Neutrophil (primary cell): ENCODE results near the gene KYNU.

Experiments used
- H3K27ac ChIP-seq: fragments of 200-600 bp; sonication (generic); 2 replicates; pipeline ENCODE4 v1.5.1; 2016; ENCODE audit warnings: mild to moderate bottlenecking, moderate library complexity
- H3K27me3 ChIP-seq: fragments of 200-600 bp; sonication (generic); 2 replicates; pipeline ENCODE4 v1.6.0; 2016; ENCODE audit warnings: mild to moderate bottlenecking
- H3K36me3 ChIP-seq: fragments of 200-600 bp; sonication (generic); 2 replicates; pipeline ENCODE4 v1.5.1; 2017
- H3K4me1 ChIP-seq, 2 experiments: fragments of 200-600 bp in 1 of 2; sonication (generic) in 1 of 2; 1 replicate in 1 of 2; 2 replicates in 1 of 2; pipeline versions ENCODE4 v1.5.1 to v1.6.1; 2013 to 2016; ENCODE audit warnings: low read depth in 1 of 2, low read length in 1 of 2, mild to moderate bottlenecking in 1 of 2, moderate library complexity in 1 of 2; ENCODE audit not compliant: control insufficient read depth in 1 of 2, insufficient read depth in 1 of 2
- H3K4me3 ChIP-seq, 2 experiments: fragments of 200-600 bp in 1 of 2; sonication (generic) in 1 of 2; 1 replicate in 1 of 2; 2 replicates in 1 of 2; pipeline ENCODE4 v1.5.1; 2013 to 2016; ENCODE audit warnings: low read depth in 1 of 2, low read length in 1 of 2, mild to moderate bottlenecking in 1 of 2, moderate library complexity in 1 of 2
- H3K9me3 ChIP-seq: fragments of 200-600 bp; sonication (generic); 2 replicates; pipeline ENCODE4 v1.5.1; 2016
- TF ChIP-seq, protein P1 (sequence below): fragments of 200-600 bp; sonication (generic); IDR thresholded peaks from 2 replicates; pipeline ENCODE4 v1.5.1; 2016; ENCODE audit warnings: antibody characterized with exemption

The KYNU gene

DNA sequence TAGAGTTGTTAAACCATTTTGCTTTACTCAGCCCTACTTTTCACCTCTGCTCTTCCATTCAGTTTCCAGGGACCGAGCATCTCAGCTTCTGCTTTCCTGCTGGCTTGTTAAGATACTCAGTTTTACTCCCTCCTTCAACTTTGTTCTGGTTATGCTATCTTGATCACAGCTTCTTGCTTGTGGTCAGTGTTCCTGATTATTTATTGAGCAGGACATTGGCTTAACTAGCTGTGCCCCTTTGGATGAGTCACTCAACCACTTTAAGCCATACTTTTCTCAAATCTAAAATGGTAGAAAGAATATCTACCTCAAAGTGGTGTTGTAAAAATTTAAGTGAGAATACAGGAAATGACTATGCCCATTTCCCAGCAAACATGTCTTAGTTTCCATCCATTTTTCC lies 124.0 kb downstream of the KYNU start:
- Histone ChIP-seq H3K27me3 (peaks cover 6% of the 10 kb centered on the region), H3K9me3 (no peaks in the 10 kb centered on the region), H3K4me3 (no peak overlapping the region), H3K36me3 (no peaks in the 10 kb centered on the region), H3K27ac (no peak overlapping the region), H3K4me1 (no peaks in the 10 kb centered on the region)
- TF ChIP-seq, protein P1, sequence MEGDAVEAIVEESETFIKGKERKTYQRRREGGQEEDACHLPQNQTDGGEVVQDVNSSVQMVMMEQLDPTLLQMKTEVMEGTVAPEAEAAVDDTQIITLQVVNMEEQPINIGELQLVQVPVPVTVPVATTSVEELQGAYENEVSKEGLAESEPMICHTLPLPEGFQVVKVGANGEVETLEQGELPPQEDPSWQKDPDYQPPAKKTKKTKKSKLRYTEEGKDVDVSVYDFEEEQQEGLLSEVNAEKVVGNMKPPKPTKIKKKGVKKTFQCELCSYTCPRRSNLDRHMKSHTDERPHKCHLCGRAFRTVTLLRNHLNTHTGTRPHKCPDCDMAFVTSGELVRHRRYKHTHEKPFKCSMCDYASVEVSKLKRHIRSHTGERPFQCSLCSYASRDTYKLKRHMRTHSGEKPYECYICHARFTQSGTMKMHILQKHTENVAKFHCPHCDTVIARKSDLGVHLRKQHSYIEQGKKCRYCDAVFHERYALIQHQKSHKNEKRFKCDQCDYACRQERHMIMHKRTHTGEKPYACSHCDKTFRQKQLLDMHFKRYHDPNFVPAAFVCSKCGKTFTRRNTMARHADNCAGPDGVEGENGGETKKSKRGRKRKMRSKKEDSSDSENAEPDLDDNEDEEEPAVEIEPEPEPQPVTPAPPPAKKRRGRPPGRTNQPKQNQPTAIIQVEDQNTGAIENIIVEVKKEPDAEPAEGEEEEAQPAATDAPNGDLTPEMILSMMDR: no peak

DNA sequence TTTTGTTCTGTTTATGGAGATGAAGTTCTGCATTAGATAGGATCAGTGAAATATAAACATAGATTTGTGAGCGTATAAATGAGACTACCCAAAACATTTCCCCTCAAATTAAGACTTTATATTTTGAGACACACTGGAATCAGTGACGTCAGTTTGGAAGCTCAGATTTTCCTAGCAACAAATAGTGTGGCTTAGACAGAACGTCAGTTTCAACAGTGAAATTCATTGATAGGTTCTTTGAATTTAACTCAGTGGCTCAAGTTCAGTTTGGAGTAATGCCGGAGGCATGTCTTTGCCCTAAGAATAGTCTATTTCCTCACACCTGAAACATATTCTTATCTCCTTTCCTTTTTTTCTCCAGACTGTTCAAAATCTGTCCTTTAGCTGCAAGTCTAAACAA lies 138.2 kb downstream of the KYNU start:
- H3K36me3 ChIP-seq: no peaks in the 10 kb centered on the region
- H3K4me1 ChIP-seq: no peaks in the 10 kb centered on the region
- H3K27me3 ChIP-seq: no peaks in the 10 kb centered on the region
- no peak overlapping the region for H3K27ac ChIP-seq
- H3K9me3 ChIP-seq: no peaks in the 10 kb centered on the region
- TF ChIP-seq, protein P1: no peak
- H3K4me3 ChIP-seq: no peak overlapping the region

DNA sequence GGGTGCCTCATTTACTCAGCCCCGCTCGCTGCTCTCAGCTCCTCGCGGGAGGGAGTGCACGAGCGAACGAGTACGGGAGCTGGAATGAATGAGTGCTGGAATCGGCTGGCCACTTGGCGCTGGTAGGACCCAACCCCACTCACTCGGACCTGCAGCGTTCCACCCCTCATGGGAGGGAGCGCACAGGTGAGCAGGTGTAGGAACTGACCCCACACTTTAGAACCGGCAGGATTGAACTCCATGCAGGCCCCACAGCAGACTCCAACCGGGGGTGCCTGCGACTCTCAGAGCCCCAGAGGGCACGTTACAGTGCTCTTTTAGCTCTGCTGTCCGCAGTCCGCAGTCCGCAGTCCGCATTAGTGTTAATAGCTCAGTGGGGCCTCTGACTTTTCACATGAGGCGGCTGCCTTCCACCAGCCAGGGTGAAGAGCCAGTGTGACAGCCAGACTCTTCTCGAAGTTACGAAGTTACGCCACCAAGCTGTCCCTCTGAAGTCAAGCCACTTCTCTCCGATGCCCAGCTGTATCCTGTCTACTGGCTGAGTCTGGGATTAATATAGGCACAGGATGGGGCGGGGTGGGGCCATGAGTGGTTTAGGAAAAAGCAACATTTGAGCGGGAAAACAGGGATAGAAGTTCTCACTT lies 149.1 kb downstream of the KYNU start:
- no peaks in the 10 kb centered on the region for H3K9me3 ChIP-seq
- peaks cover 13% of the 10 kb centered on the region for H3K27me3 ChIP-seq
- peaks cover 8 to 19% of the 10 kb centered on the region in 2 experiments for H3K4me1 ChIP-seq
- no peak overlapping the region for H3K27ac ChIP-seq
- no peak overlapping the region for H3K4me3 ChIP-seq
- TF ChIP-seq, protein P1: no peak
- H3K36me3 ChIP-seq: no peaks in the 10 kb centered on the region

DNA sequence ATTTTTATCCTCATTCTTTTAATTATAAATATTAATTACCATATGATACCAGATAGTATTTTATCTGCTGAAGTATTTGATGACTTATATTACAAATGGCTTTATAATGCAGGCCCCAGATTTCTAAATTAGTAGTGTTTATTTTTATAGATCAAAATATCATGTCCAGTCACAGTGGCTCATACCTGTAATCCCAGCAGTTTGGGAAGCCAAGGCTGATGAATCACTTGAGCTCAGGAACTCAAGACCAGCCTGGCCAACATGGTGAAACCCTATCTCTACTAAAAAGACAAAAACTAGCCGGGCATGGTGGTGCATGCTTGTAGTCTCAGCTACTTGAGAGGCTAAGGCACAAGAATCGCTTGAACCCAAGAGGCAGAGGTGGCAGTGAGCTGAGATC lies 151.7 kb downstream of the KYNU start:
- Histone ChIP-seq H3K4me3 (no peak overlapping the region), H3K4me1 (peaks cover 8 to 19% of the 10 kb centered on the region in 2 experiments), H3K27me3 (peaks cover 13% of the 10 kb centered on the region), H3K36me3 (no peaks in the 10 kb centered on the region), H3K9me3 (no peaks in the 10 kb centered on the region), H3K27ac (no peak overlapping the region)
- TF ChIP-seq, protein P1: no peak

DNA sequence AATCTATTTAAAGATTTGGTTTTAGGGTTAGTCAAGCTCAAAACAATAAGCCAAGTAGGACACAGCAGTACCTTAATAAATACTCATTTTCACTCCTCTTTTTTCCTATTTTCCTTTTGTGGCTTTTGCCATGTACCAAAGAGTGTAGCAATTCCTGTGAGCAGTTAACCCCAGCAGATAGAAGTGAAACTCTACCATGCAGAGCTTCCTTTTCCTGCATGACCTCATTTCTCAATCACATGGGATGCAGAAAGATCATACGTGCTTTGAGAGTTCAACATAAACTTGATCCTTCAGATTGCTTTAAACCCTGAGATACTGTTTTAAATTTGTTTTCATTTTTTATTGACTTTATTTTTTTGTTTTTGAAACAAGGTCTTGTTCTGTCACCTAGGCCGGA lies 152.7 kb downstream of the KYNU start:
- Histone ChIP-seq H3K4me1 (peaks cover 8 to 19% of the 10 kb centered on the region in 2 experiments), H3K36me3 (no peaks in the 10 kb centered on the region)
- TF ChIP-seq, protein P1: no peak

More for the DNA sequence above, 152.7 kb downstream of the KYNU start:
- peaks cover 13% of the 10 kb centered on the region for H3K27me3 ChIP-seq
- no peaks in the 10 kb centered on the region for H3K9me3 ChIP-seq
- H3K4me3 ChIP-seq: no peak overlapping the region
- no peak overlapping the region for H3K27ac ChIP-seq
